Endothelial cell (in vitro differentiated cells): ENCODE data around the gene A4GALT. TPM values are rescaled to one million over a fixed set of nuclear protein-coding genes. Genes with fewer than 3 reads are reported as not detected.
"Not testable (repeated sequence)": the region's sequence is repeated elsewhere in the genome, so short reads cannot be mapped to it uniquely, and the experiment has no call there.

Source experiments
- DNase-seq: peaks from one replicate; pipeline ENCODE4 v3.0.0; 2021; ENCODE audit warnings: low spot score
- H3K27ac Mint-ChIP-seq: one replicate; pipeline ENCODE4 v1.8.0; 2021; ENCODE audit warnings: mixed read lengths, inconsistent platforms; ENCODE audit not compliant: unreplicated experiment
- H3K27me3 Mint-ChIP-seq: one replicate; pipeline ENCODE4 v1.8.0; 2021; ENCODE audit warnings: mild to moderate bottlenecking, moderate library complexity, mixed read lengths, inconsistent platforms; ENCODE audit not compliant: unreplicated experiment
- H3K36me3 Mint-ChIP-seq: one replicate; pipeline ENCODE4 v1.8.0; 2021; ENCODE audit warnings: mild to moderate bottlenecking, low read depth, mixed read lengths, inconsistent platforms; ENCODE audit not compliant: unreplicated experiment
- H3K4me1 Mint-ChIP-seq: one replicate; pipeline ENCODE4 v1.8.0; 2021; ENCODE audit warnings: mild to moderate bottlenecking, mixed read lengths, inconsistent platforms; ENCODE audit not compliant: unreplicated experiment
- H3K4me3 Mint-ChIP-seq: one replicate; pipeline ENCODE4 v1.8.0; 2021; ENCODE audit warnings: mild to moderate bottlenecking, mixed read lengths, inconsistent platforms; ENCODE audit not compliant: unreplicated experiment
- H3K9me3 Mint-ChIP-seq: one replicate; pipeline ENCODE4 v1.8.0; 2021; ENCODE audit warnings: mixed read lengths, inconsistent platforms; ENCODE audit not compliant: unreplicated experiment
- total RNA-seq: library from RNA; stranded (reverse); fragmentation: NEBNext Ultra II Directional; extraction: Animal tissue kit (Norgen Biotek cat#: 25700); gene quantifications from one replicate; pipeline ENCODE4 v1.2.1, GENCODE V29; 2021; ENCODE audit not compliant: unreplicated experiment
- TF ChIP-seq, protein P1 (sequence below): fragments of 200-600 bp; sonication (generic); IDR thresholded peaks from one replicate; pipeline ENCODE4 v1.5.0; 2021; ENCODE audit warnings: antibody characterized with exemption; ENCODE audit not compliant: unreplicated experiment

A4GALT gene
- total RNA-seq, 1 donor from 2014 or later: 5.3 TPM

DNA sequence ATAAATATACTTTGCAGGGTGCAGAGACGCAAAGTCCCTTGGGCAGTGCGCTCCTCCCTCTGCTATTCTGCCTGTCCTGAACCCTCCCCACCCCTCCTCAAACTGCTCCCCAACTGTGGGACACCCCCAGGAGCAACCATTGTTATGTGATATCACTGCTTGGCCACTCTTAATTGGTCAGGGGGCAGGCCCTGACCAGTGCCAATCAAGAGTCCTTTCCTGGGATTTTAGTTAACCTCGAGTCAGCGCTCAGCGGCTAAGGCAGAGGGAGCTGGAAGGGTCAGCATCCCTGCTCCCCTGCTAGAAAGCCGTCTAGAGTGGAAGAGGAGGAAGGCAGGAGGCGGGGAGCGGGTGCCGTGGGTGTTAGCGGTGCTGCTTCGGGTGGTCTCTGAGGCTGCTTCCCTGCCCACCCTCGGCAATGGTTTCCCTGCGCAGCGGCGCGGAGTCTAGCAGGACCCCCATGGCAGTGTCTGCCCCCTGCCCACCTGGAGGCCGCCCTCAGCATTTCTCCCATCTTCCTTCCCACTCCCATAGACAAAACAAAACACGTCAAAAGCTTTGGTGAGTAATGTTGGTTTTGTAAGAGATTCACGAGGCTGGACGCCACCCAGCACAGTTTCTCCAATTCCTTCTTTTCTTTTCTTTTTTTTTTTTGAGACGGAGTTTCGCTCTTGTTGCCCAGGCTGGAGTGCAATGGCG lies 38.4 kb upstream of the A4GALT start:
- peaks cover 1% of the 10 kb centered on the region for H3K27me3 Mint-ChIP-seq
- no peaks in the 10 kb centered on the region for H3K4me1 Mint-ChIP-seq
- no peak for DNase-seq
- H3K9me3 Mint-ChIP-seq: no peaks in the 10 kb centered on the region
- H3K4me3 Mint-ChIP-seq: no peak overlapping the region
- TF ChIP-seq, protein P1, sequence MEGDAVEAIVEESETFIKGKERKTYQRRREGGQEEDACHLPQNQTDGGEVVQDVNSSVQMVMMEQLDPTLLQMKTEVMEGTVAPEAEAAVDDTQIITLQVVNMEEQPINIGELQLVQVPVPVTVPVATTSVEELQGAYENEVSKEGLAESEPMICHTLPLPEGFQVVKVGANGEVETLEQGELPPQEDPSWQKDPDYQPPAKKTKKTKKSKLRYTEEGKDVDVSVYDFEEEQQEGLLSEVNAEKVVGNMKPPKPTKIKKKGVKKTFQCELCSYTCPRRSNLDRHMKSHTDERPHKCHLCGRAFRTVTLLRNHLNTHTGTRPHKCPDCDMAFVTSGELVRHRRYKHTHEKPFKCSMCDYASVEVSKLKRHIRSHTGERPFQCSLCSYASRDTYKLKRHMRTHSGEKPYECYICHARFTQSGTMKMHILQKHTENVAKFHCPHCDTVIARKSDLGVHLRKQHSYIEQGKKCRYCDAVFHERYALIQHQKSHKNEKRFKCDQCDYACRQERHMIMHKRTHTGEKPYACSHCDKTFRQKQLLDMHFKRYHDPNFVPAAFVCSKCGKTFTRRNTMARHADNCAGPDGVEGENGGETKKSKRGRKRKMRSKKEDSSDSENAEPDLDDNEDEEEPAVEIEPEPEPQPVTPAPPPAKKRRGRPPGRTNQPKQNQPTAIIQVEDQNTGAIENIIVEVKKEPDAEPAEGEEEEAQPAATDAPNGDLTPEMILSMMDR: no peak
- no peak overlapping the region for H3K27ac Mint-ChIP-seq
- H3K36me3 Mint-ChIP-seq: no peaks in the 10 kb centered on the region

GRCh38 chr22:42755553-42755952 lies 34.9 kb upstream of the A4GALT start:
- not testable (repeated sequence) for H3K27me3 Mint-ChIP-seq, H3K4me3 Mint-ChIP-seq, H3K4me1 Mint-ChIP-seq, DNase-seq, H3K9me3 Mint-ChIP-seq, H3K27ac Mint-ChIP-seq, H3K36me3 Mint-ChIP-seq

- not testable (repeated sequence) for H3K4me3 Mint-ChIP-seq, DNase-seq, H3K27ac Mint-ChIP-seq, H3K9me3 Mint-ChIP-seq, H3K27me3 Mint-ChIP-seq, H3K36me3 Mint-ChIP-seq, H3K4me1 Mint-ChIP-seq
Measured at GRCh38 chr22:42755121-42755520, 34.5 kb upstream of the A4GALT start.

- Mint-ChIP-seq H3K27me3 (no peaks in the 10 kb centered on the region), H3K36me3 (no peaks in the 10 kb centered on the region), H3K27ac (no peak overlapping the region), H3K4me3 (no peak overlapping the region), H3K9me3 (no peaks in the 10 kb centered on the region), H3K4me1 (no peaks in the 10 kb centered on the region)
- no peak for DNase-seq
- TF ChIP-seq, protein P1: no peak
Measured at GRCh38 chr22:42754658-42755057, 34.0 kb upstream of the A4GALT start.

DNA sequence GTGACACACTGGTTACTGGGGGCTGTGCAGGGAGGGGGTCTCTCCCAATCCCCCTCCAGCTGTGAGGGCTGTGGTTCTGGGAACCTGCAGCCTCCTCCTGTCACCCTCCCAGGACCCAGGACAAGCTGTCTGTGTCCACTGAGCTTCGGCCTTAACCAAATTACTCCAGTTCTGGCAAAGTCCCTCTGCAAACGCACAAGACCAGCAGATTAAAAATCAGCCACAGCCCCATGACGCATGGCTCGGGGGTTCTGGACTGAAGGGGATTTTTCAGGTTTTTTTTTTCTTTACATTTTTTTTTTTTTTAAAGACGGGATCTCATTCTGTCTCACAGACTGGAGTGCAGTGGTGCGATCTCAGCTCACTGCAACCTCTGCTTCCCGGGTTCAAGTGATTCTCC lies 32.2 kb upstream of the A4GALT start:
- H3K27me3 Mint-ChIP-seq: no peaks in the 10 kb centered on the region
- TF ChIP-seq, protein P1: no peak

DNA sequence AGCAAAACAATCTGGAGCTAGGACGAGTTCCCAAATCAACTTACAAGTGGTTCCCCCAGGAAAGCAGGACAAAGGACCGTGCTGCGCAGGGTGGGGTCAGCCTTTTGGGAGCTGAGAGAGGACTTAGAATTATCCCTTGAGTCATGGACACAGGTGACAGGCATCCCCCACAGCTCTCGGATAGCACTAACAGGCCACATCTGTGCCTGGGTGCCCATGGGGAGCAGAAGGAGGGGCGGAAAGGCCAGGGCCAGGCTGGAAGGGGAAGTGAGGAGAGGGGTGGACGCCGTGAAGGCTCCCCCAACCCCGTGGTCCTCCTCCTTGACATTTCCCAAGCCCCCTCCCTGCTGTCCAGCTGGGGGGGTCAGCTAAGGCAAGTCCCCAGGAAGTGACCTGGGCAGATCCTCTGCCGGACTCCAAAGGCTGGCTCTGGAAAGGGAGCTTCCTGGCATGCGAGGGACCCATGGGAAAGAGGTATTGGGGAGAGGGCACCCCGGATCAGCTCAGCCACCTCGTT lies 31.6 kb upstream of the A4GALT start:
- Mint-ChIP-seq H3K36me3 (no peaks in the 10 kb centered on the region), H3K27ac (no peak overlapping the region), H3K4me3 (no peak overlapping the region), H3K9me3 (no peaks in the 10 kb centered on the region), H3K27me3 (no peaks in the 10 kb centered on the region), H3K4me1 (peaks cover 5% of the 10 kb centered on the region)
- DNase-seq: no peak
- TF ChIP-seq, protein P1: no peak

More for the DNA sequence above, 32.2 kb upstream of the A4GALT start:
- Mint-ChIP-seq H3K36me3 (no peaks in the 10 kb centered on the region), H3K9me3 (no peaks in the 10 kb centered on the region), H3K27ac (no peak overlapping the region), H3K4me1 (peaks cover 2% of the 10 kb centered on the region), H3K4me3 (no peak overlapping the region)
- no peak for DNase-seq

DNA sequence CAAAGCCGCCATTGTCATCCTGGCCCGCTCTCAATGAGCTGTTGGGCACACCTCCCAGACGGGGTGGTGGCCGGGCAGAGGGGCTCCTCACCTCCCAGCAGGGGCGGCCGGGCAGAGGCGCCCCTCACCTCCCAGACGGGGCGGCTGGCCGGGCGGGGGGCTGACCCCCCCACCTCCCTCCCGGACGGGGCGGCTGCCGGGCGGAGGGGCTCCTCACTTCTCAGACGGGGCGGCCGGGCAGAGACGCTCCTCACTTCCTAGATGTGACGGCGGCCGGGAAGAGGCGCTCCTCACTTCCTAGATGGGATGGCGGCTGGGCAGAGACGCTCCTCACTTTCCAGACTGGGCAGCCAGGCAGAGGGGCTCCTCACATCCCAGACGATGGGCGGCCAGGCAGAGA lies 29.8 kb upstream of the A4GALT start:
- H3K27ac Mint-ChIP-seq, DNase-seq, H3K4me3 Mint-ChIP-seq, H3K9me3 Mint-ChIP-seq, H3K4me1 Mint-ChIP-seq, H3K36me3 Mint-ChIP-seq, H3K27me3 Mint-ChIP-seq: not testable (repeated sequence)
